HepG2 (cell line): ENCODE results near the gene LARP1. TPM values are rescaled to one million over a fixed set of nuclear protein-coding genes. Genes with fewer than 3 reads are reported as not detected.

ENCODE experiments used
- ATAC-seq: fragments of 200-7000 bp; cut with Tn5 transposase; 3 replicates; pipeline ENCODE4 v1.9.1; 2020; ENCODE audit warnings: mild to moderate bottlenecking, moderate library complexity
- BruUV-seq: library from RNA; stranded (reverse); fragments of 400-500 nt; replicated peaks from 2 replicates; lab custom pipeline; 2021; lab: Mats Ljungman, UMichigan
- CTCF ChIA-PET: fragments of 300-600 bp; formaldehyde crosslinking; extraction: SDS; loops from one replicate; lab custom pipeline; 2021; ENCODE audit warnings: low total read pairs, inconsistent platforms, low intra/inter-chr PET ratio; lab: Yijun Ruan, JAX
- POLR2A ChIA-PET: fragments of 350-600 bp; sonication (Branson Sonifier 250); formaldehyde crosslinking; loops from one replicate; lab custom pipeline; 2020; ENCODE audit warnings: antibody characterized with exemption, inconsistent platforms; lab: Yijun Ruan, JAX
- DNase-seq: peaks from one replicate; pipeline ENCODE4 v3.0.0-alpha.2; 2015; ENCODE audit warnings: low spot score
- FAIRE-seq: peaks from 3 replicates; lab custom pipeline; 2011; peaks lifted over from hg19 to GRCh38; lab: Jason Lieb, UNC
- H2AFZ ChIP-seq: one replicate; pipeline ENCODE4 v1.6.1; 2011; ENCODE audit warnings: low read length, inconsistent platforms
- H3K27ac ChIP-seq: fragments of 300-600 bp; 3 replicates; pipeline ENCODE4 v1.8.0; 2011; ENCODE audit warnings: mixed run types, mild to moderate bottlenecking, mixed read lengths, low read length, inconsistent platforms; ENCODE audit not compliant: insufficient read depth; ENCODE audit errors: extremely low read length
- H3K27me3 ChIP-seq, 2 experiments: fragments of 200-600 bp in 1 of 2; 2 replicates in 1 of 2; 3 replicates in 1 of 2; pipeline versions ENCODE4 v1.6.0 to v1.8.0; 2011; ENCODE audit warnings: low read length in 2 of 2, mild to moderate bottlenecking in 2 of 2, moderate library complexity in 2 of 2, inconsistent platforms in 1 of 2; ENCODE audit not compliant: insufficient read depth in 2 of 2, control insufficient read depth in 1 of 2
- H3K36me3 ChIP-seq, 2 experiments: fragments of 200-600 bp in 1 of 2; replicated peaks in 1 of 2; 2 replicates in 1 of 2; 3 replicates in 1 of 2; pipeline versions ENCODE4 v1.5.1 to v1.8.0; 2011; ENCODE audit warnings: low read length in 2 of 2, inconsistent platforms in 1 of 2; ENCODE audit not compliant: insufficient read depth in 2 of 2, control insufficient read depth in 1 of 2
- H3K4me1 ChIP-seq: 2 replicates; pipeline ENCODE4 v1.5.1; 2012; ENCODE audit warnings: low read length, inconsistent platforms; ENCODE audit not compliant: insufficient read depth
- H3K4me2 ChIP-seq: 2 replicates; pipeline ENCODE4 v1.6.0; 2011; ENCODE audit warnings: low read depth, low read length, inconsistent platforms
- H3K4me3 ChIP-seq, 3 experiments: fragments of 200-600 bp in 1 of 3; sonication (generic), shearing (Covaris generic) in 1 of 3; replicated peaks in 1 of 3; 2 replicates each; pipeline ENCODE4 v1.5.1; 2011 to 2016; ENCODE audit warnings: low read length in 3 of 3, inconsistent platforms in 2 of 3, low read depth in 2 of 3, mild to moderate bottlenecking in 2 of 3, control low read depth in 1 of 3, mixed read lengths in 1 of 3; ENCODE audit not compliant: insufficient read depth in 1 of 3
- H3K79me2 ChIP-seq: one replicate; pipeline ENCODE4 v1.6.1; 2011; ENCODE audit warnings: low read length, inconsistent platforms; ENCODE audit not compliant: insufficient read depth
- H3K9ac ChIP-seq: 2 replicates; pipeline ENCODE4 v1.6.0; 2011; ENCODE audit warnings: mild to moderate bottlenecking, low read depth, low read length, inconsistent platforms; ENCODE audit not compliant: insufficient read depth
- H3K9me3 ChIP-seq: 2 replicates; pipeline ENCODE4 v1.5.1; 2012; ENCODE audit warnings: mild to moderate bottlenecking, low read length
- H4K20me1 ChIP-seq: 2 replicates; pipeline ENCODE4 v1.6.0; 2011; ENCODE audit warnings: inconsistent platforms, mild to moderate bottlenecking, low read length, moderate library complexity; ENCODE audit not compliant: insufficient read depth
- AKAP8 ChIP-seq: sonication (generic); formaldehyde crosslinking; IDR thresholded peaks from 2 replicates; pipeline ENCODE4 v1.5.1; 2020; ENCODE audit warnings: mild to moderate bottlenecking, missing genetic modification reagents
- EEA1 ChIP-seq: sonication (generic); formaldehyde crosslinking; IDR thresholded peaks from 2 replicates; pipeline ENCODE4 v1.5.1; 2020; ENCODE audit warnings: mild to moderate bottlenecking, missing genetic modification reagents, borderline replicate concordance
- KLF9 ChIP-seq: IDR thresholded peaks from 2 replicates; pipeline ENCODE4 v1.6.1; 2016; ENCODE audit warnings: low read depth
- NFYC ChIP-seq: IDR thresholded peaks from 2 replicates; pipeline ENCODE4 v1.6.1; 2016; ENCODE audit warnings: missing genetic modification reagents, missing compliant biosample characterization
- NR3C1 ChIP-seq: sonication (generic); formaldehyde crosslinking; IDR thresholded peaks from 2 replicates; pipeline ENCODE4 v1.4.0; 2020; ENCODE audit warnings: missing genetic modification reagents
- SMAD1 ChIP-seq: sonication (generic); formaldehyde crosslinking; IDR thresholded peaks from 2 replicates; pipeline ENCODE4 v1.4.0; 2020; ENCODE audit warnings: missing genetic modification reagents, low read depth, mild to moderate bottlenecking, borderline replicate concordance
- TSC22D2 ChIP-seq: sonication (generic); formaldehyde crosslinking; IDR thresholded peaks from 2 replicates; pipeline ENCODE4 v1.5.1; 2020; ENCODE audit warnings: missing genetic modification reagents, mild to moderate bottlenecking, borderline replicate concordance
- ZBTB42 ChIP-seq: sonication (generic); formaldehyde crosslinking; IDR thresholded peaks from 2 replicates; pipeline ENCODE4 v1.5.0; 2020; ENCODE audit warnings: mild to moderate bottlenecking, missing genetic modification reagents
- ZNF121 ChIP-seq: sonication (generic); formaldehyde crosslinking; IDR thresholded peaks from 2 replicates; pipeline ENCODE4 v1.5.0; 2020; ENCODE audit warnings: mild to moderate bottlenecking, missing genetic modification reagents
- WGBS: methylation state at CpG from one replicate; pipeline ENCODE4 v1.1.6; 2017; ENCODE audit warnings: low lambda C conversion rate; 5-methylcytosine and 5-hydroxymethylcytosine counted together
- in situ Hi-C: cut with HindIII; loops from 2 replicates; pipeline ENCODE4 v1.10.0; 2017; ENCODE audit warnings: low pct_unique_long_range_greater_than_20kb; ENCODE audit not compliant: extremely low pct_ligation_motif_present
- intact Hi-C: fragments of 100-400 bp; cut with micrococcal nuclease; formaldehyde crosslinking; loops from one replicate; pipeline ENCODE4 v1.10.0; 2022; ENCODE audit not compliant: unreplicated experiment
- polyA plus RNA-seq, 8 experiments: library from polyadenylated mRNA; depleted of rRNA in 3 of 8; stranded (reverse) in 7 of 8; unstranded in 1 of 8; fragments of >200 nt; fragmentation: Illumina TruSeq in 4 of 8; extraction: Trizol in 4 of 8; gene quantifications; 2 replicates each; pipeline versions ENCODE4 v1.2.1 to v1.2.3, GENCODE V29; 2011 to 2016; ENCODE audit warnings: low read depth in 4 of 8, missing spikeins in 1 of 8, mixed read lengths in 1 of 8; ENCODE audit not compliant: insufficient read depth in 1 of 8
- total RNA-seq, 5 experiments: library from RNA; depleted of rRNA; stranded (reverse); fragments of >200 nt; fragmentation: Illumina TruSeq; extraction: Trizol; gene quantifications; 2 replicates each; pipeline ENCODE4 v1.2.3, GENCODE V29; 2016; ENCODE audit warnings: low read depth in 1 of 5

The LARP1 gene
- total and polyA plus RNA-seq, 2 of the 13 experiments (the other 11 are each of a cell fraction or from before 2014, with no cell fraction given), result 45.2 to 61.4 TPM

DNA sequence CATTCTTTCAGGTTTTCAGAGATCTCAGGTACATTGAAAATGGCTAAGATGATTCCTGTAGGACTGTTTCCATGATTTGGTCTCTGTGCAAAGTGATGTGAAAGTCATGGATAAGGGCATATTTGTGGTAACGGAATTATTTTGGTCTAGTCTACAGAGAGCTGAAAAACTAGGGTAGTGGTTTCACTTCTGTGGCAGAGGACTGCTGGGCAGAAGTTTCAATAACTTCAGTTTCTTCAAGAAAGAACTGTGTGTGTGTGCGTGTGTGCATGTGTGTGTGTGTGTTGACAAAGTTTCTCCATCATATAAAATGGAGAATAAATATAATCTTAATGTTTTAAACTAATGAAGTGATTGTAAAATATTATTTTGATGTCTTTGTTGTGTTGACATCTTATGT is 107.6 kb downstream of the LARP1 start:
- WGBS, result 98% methylated on average over 2 of the region's 2 CpGs
- no peak for FAIRE-seq
- peak overlapping the region; percentile 95 for H3K4me2 ChIP-seq
- ATAC-seq, result no peak
- H4K20me1 ChIP-seq, result peaks cover 30% of the 10 kb centered on the region
- H3K36me3 ChIP-seq, result peaks cover 5 to 34% of the 10 kb centered on the region in 2 experiments; a peak in 4 of 5 replicates
- no peak overlapping the region for H2AFZ ChIP-seq
- intact Hi-C loops (no loop called here), in situ Hi-C loops (no loop called here)
- peaks cover 0 to 4% of the 10 kb centered on the region in 2 experiments; a peak in 1 of 5 replicates for H3K27me3 ChIP-seq
- CTCF ChIA-PET, result no interaction called here
- no peak overlapping the region for H3K27ac ChIP-seq
- no peaks in the 10 kb centered on the region for H3K9me3 ChIP-seq
- POLR2A ChIA-PET, result no interaction called here
- no TSS peak for BruUV-seq
- H3K4me3 ChIP-seq, result no peak overlapping the region
- DNase-seq, result no peak
- no peak overlapping the region for H3K9ac ChIP-seq
- peaks cover 53% of the 10 kb centered on the region for H3K4me1 ChIP-seq
- TF ChIP-seq SMAD1 (CRISPR knock-in tag) (no peak), NR3C1 (CRISPR knock-in tag) (no peak), ZBTB42 (CRISPR knock-in tag) (no peak), KLF9 (CRISPR knock-in tag) (no peak)
- TF ChIP-seq, all 625 proteins: peak for 0
- peaks cover 72% of the 10 kb centered on the region for H3K79me2 ChIP-seq

DNA sequence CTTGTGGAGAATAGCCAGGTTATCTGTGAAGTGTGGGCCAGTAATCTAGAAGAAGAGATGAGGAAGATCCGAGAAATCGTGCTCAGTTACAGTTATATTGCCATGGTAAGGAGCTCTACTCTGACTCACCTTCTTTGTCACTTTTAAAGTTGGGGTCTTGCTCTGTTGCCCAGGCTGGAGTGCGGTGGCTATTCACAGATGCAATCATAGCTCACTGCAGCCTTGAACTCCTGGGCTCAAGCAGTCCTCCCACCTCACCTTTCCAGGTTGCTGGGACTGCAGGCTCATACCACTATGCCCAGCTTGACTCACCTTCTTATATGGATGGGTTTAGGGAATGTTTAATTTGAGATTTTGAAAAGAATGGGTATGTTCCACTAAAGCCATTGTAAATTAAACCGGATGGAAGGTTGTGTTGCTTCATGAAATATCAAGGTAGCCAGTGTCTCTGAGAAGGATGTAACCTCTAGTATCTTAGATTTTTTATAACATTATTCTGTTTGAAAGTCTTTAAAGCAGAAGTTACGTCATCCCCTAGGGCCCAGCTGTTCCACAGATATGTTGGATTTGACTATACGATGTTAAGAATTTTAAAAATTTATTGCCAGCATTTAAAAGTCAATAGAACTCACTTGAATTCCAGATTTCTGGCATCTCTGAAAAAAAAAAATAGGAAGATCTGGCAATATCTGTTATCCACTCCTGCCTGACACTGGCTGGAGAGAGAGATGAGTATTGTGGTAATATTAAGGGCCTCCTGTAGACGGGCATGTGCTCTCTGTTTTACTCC is 108.3 kb downstream of the LARP1 start:
- TF ChIP-seq NFYC, result no peak
- no peak for TF ChIP-seq TSC22D2 (CRISPR knock-in tag)
- no peak for TF ChIP-seq EEA1 (CRISPR knock-in tag)
- no peak for TF ChIP-seq AKAP8 (CRISPR knock-in tag)
- TF ChIP-seq ZNF121, result peak; percentile 95
- FAIRE-seq (no peak), ATAC-seq (no peak)

More for the DNA sequence above, 108.3 kb downstream of the LARP1 start:
- Histone ChIP-seq H4K20me1 (peaks cover 30% of the 10 kb centered on the region), H3K4me3 (no peak overlapping the region), H3K4me1 (peaks cover 53% of the 10 kb centered on the region), H3K27ac (no peak overlapping the region), H3K27me3 (peaks cover 0 to 4% of the 10 kb centered on the region in 2 experiments; a peak in 1 of 5 replicates), H2AFZ (no peak overlapping the region), H3K9ac (no peak overlapping the region), H3K36me3 (peaks cover 5 to 36% of the 10 kb centered on the region in 2 experiments; a peak in 4 of 5 replicates), H3K9me3 (no peaks in the 10 kb centered on the region), H3K4me2 (peak overlapping the region; percentile 7; the same call in 1 of the 2 replicates), H3K79me2 (peaks cover 72% of the 10 kb centered on the region)
- DNase-seq, result no peak
- ChIA-PET CTCF (no interaction called here), POLR2A (no interaction called here)
- in situ Hi-C loops (no loop called here), intact Hi-C loops (no loop called here)
- WGBS, result 93% methylated on average over 7 of the region's 7 CpGs
- BruUV-seq, result no TSS peak
